HG03139 (cell line): ENCODE data around the gene TSC22D3.

ENCODE experiments used
- ATAC-seq: cut with Tn5 transposase; IDR thresholded peaks from one replicate; pipeline ENCODE4 v1.9.1; 2021; ENCODE audit not compliant: unreplicated experiment

Gene TSC22D3

GRCh38 chrX:107730991-107731766 lies 44.4 kb downstream of the TSC22D3 start:
- ATAC-seq, result no peak

- ATAC-seq, result no peak
These were observed 45.3 kb downstream of the TSC22D3 start for GRCh38 chrX:107730298-107730655.

- no peak for ATAC-seq
These were observed 45.9 kb downstream of the TSC22D3 start for GRCh38 chrX:107729558-107730297.

- no peak for ATAC-seq
These were observed 47.1 kb downstream of the TSC22D3 start for GRCh38 chrX:107728371-107729099.

GRCh38 chrX:107726816-107727534 lies 48.6 kb downstream of the TSC22D3 start:
- no peak for ATAC-seq

- ATAC-seq, result no peak
These were observed 49.6 kb downstream of the TSC22D3 start for GRCh38 chrX:107725761-107726555.

- ATAC-seq, result no peak
These were observed 50.9 kb downstream of the TSC22D3 start for GRCh38 chrX:107724653-107725052.

- ATAC-seq, result no peak
These were observed 52.1 kb downstream of the TSC22D3 start for GRCh38 chrX:107723511-107723910.

- no peak for ATAC-seq
These were observed 53.5 kb downstream of the TSC22D3 start for GRCh38 chrX:107721966-107722707.

- peak; percentile 46 for ATAC-seq
These were observed 54.3 kb downstream of the TSC22D3 start for GRCh38 chrX:107721318-107721717.

GRCh38 chrX:107718156-107718621 lies 57.4 kb downstream of the TSC22D3 start:
- ATAC-seq, result no peak

- ATAC-seq, result peak; percentile 79
These were observed 58.5 kb downstream of the TSC22D3 start for GRCh38 chrX:107716816-107717700.

GRCh38 chrX:107716118-107716684 lies 59.4 kb downstream of the TSC22D3 start:
- no peak for ATAC-seq

- ATAC-seq, result no peak
These were observed 60.1 kb downstream of the TSC22D3 start for GRCh38 chrX:107715331-107716117.

GRCh38 chrX:107714206-107714891 lies 61.2 kb downstream of the TSC22D3 start:
- no peak for ATAC-seq

- ATAC-seq, result no peak
These were observed 61.9 kb downstream of the TSC22D3 start for GRCh38 chrX:107713543-107714205.
